GM04503 (cell line): Measurements from ENCODE around the gene RETSAT.
A peak's percentile ranks its signal among the peaks of the same experiment; 100 is the strongest.
"Not testable (repeated sequence)": the region's sequence is repeated elsewhere in the genome, so short reads cannot be mapped to it uniquely, and the experiment has no call there.

Experiments
- DNase-seq: peaks from one replicate; pipeline ENCODE4 v3.0.0-alpha.2; 2012; ENCODE audit warnings: low read depth

Gene RETSAT

DNA sequence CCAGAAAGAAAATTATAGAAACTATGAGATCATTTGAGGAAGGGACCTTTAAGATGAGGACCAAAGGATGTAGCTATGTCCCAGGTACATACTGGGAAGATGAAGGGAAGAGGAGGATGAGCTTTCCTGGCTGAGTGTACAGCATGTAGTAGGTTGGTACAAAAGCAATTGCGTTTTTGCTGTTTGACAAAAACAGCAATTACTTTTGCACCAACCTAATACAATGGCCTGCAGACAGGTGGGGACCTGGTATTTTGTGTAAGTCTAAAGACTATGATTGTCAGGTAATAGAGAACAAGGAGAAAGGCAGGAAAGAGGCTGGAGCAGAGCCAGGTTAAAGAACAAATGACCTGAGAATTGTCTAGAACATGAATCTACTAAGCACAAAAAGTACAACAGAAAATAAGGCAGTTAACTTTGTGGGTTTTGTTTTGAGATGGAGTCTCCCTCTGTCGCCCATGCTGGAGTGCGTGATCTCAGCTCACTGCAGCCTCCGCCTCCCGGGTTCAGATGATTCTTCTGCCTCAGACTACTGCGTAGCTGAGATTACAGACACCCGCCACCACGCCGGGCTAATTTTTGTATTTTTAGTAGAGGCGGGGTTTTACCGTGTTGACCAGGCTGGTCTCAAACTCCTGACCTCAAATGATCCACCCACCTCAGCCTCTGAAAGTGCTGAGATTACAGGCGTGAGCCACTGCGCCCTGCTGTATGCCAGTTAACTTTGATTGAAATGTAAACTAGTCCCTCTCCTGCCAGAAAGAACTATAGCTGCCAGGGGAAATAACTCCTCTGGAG is 23.3 kb downstream of the RETSAT start:
- DNase-seq, result no peak

- not testable (repeated sequence) for DNase-seq
These were observed 24.6 kb downstream of the RETSAT start for GRCh38 chr2:85329701-85330100.

- no peak for DNase-seq
These were observed 25.1 kb downstream of the RETSAT start for GRCh38 chr2:85329181-85329651.

DNA sequence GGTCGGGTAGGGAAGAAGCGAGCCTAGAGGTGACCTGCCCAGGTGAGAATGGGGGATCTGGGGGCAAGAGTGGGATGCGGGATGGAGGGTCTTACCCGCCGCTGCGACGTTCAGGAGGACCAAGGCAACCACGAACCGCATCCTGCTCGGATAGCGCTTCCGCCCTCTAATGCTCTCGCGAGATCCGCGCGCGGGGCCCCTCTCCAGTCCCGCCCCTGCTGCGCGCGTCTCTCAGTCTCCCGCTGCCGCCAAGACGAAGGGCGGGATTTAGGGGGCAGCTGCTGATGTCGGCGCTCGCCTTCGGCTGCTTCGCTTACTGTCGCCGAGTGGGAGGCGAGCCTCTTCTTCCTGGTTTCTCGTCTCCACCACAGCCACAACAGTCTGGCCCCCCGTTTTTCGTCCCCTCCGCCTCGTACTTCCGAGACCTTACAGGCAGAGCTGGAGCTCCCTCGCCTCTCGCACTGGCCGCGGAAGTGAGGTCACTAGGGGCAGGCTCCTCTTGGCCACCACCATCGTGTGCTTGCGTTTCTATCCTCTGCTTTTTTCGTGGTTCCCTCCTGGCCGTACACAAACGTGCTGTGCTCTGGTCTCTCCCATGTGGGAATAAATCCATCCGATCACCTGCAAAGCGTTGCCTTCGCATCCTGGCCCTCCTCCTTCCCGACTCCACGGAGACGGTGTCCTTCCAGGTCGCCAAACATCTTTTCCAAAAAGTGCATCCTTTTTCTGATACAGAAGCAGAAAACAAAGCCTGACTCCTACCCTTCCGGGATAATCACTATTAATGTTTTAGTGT is 26.3 kb downstream of the RETSAT start, which contains the start of gene TGOLN2:
Gene TGOLN2 (minus strand): TSS at position 168 of the 796 bp plus-strand sequence. CDS start 27 bp downstream, at position 141.
- DNase-seq, result peak; percentile 49

DNA sequence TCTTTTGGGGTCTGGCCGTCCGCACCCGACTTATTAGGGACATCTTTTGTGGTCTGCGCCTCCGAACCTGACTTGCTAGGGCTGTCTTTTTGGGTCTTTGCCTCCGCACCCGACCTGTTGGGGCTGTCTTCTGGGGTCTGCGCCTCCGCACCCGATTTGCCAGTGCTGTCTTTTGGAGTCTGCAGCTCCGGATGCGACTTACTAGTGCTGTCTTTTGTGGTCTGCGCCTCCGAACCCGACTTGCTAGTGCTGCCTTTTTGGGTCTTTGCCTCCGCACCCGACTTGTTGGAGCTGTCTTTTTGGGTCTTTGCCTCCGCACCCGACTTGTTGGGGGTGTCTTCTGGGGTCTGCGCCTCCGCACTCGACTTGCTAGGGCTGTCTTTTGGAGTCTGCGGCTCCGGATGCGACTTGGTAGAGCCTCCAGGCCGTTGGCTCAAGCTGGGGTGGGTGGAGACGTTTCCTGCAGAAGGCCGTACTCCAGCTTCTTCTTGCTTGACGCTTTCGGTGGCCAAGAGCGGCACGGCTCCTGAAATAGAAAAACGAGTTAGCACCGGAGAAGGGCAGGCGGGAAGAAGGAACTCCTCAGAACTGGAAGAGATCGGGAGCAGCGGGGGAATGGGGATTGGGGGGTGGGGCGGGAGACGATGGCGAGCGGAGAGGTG is 27.0 kb downstream of the RETSAT start:
- no peak for DNase-seq

DNA sequence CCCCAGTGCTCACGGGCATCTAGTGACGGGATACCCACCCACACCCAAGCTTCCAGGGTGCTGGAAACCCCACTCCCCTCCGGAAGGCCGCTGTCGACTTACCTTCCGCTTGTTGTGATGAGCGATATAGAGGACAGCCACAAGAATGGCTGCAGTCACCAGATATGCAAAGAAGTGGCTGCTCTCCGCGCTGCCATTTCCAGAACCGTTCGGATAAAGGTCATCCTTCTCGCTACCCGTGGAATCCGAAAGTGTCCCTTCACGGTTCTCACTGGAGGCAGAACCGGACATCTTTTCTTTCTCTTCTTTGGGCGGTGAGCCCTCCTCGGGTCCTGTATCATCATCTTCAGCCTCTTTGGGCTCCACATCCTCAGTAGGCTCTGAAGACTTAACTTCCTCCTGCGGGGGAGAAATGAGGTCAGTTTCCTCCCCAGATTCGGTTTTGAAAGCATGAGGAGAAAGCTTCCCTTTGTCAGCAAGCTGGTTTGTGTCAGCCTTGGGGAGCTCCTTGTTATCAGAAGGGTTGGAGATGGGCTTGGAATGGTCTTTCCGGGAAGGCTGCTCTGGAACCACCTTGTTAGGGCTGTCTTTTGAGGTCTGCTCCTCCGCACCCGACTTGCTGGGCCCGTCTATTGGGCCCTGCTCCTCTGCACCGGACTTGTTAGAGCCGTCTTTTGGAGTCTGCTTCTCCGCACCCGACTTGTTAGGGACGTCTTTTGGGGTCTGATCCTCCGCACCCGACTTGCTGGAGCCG is 27.7 kb downstream of the RETSAT start:
- DNase-seq, result no peak

DNA sequence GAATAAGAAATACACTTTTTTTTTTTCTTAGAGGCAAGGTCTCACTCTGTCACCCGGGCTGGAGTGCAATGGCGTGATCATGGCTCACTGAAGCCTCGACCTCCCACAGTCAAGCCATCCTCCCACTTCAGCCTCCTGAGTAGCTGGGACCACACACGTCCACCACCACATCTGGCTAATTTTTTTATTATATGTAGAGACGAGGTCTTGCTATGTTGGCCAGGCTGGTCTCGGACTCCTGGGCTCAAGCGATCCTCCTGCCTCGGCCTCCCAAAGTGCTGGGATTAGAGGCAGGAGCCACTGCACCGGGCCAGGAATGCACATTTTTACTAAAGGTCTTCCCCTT is 28.9 kb downstream of the RETSAT start:
- no peak for DNase-seq

GRCh38 chr2:85324639-85325465 is 29.5 kb downstream of the RETSAT start:
- no peak for DNase-seq

GRCh38 chr2:85323988-85324367 is 30.4 kb downstream of the RETSAT start:
- not testable (repeated sequence) for DNase-seq

GRCh38 chr2:85323351-85323987 is 30.9 kb downstream of the RETSAT start:
- no peak for DNase-seq

DNA sequence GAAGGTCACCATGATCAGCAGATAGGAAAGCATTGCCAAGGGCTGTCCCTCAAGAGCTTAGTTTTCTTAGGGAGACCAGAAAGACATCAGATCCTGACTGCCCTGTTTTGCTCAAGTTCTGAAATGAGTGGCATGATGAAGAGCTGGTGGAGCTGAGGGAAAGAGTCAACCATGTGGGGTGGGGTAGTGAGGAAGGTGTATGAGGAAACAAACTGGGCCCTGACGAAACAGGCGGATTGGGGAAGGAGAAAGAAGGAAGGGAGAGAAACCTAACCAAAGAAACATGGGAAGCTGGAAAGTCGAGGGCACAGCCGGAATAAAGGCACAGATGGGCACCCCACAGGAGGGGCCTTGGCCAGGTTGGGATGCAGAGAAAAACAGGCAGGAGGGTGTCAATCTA is 34.5 kb downstream of the RETSAT start:
- DNase-seq, result no peak

- peak; percentile 56 for DNase-seq
These were observed 35.9 kb downstream of the RETSAT start for GRCh38 chr2:85318222-85319074.

DNA sequence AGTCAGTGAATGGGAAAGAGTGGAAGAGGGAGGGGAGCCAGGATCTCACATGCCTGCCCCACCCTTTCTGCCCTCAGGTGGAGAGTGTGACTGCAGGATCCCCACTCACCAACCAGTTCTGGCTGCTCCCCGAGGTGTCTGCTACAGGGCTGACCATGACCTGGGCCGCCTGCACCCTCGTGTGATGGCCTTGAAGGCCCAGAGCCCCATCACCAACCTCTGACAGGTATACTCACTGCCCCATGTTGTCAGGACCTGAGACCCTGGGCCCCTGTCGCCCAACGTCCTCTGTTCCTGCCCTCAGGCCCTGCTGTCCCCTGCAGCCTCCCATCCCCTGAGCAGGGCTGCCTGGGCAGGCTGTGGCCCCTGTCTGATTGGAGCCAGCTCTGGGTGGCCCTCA is 38.4 kb downstream of the RETSAT start:
- DNase-seq, result not testable (repeated sequence)

DNA sequence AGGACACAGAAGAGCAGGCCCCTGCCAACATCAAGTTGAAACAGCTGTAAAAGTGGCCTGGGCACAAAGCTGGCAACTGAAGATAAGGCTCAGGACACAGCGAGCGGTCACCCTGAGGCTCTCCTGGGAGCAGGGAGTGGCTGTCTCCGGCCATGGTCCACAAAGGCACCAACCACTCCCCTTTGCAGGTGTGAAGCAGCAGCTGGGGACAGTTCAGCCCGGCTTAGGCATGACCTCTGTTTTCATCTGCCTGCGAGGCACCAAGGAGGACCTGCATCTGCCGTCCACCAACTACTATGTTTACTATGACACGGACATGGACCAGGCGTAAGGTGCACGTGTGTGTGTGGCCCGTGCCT is 39.5 kb downstream of the RETSAT start:
- DNase-seq, result no peak

DNA sequence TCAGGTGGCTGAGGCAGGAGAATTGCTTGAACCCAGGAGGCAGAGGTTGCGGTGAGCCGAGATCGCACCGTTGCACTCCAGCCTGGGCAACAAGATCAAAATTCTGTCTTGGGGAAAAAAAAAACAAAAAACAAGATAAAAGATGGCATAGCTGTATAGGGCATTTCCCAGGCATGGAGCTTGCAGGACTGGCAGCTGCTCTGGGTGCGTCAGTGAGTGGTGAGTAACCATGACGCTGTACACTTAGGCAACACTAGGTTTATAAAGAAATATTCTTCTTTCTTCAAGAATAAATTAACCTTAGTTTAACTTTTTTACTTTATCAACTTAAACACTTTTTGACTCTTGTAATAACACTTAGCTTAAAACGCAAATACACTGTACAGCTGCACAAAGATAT is 41.9 kb downstream of the RETSAT start:
- no peak for DNase-seq

GRCh38 chr2:85310330-85310729 is 44.0 kb downstream of the RETSAT start:
- no peak for DNase-seq

DNA sequence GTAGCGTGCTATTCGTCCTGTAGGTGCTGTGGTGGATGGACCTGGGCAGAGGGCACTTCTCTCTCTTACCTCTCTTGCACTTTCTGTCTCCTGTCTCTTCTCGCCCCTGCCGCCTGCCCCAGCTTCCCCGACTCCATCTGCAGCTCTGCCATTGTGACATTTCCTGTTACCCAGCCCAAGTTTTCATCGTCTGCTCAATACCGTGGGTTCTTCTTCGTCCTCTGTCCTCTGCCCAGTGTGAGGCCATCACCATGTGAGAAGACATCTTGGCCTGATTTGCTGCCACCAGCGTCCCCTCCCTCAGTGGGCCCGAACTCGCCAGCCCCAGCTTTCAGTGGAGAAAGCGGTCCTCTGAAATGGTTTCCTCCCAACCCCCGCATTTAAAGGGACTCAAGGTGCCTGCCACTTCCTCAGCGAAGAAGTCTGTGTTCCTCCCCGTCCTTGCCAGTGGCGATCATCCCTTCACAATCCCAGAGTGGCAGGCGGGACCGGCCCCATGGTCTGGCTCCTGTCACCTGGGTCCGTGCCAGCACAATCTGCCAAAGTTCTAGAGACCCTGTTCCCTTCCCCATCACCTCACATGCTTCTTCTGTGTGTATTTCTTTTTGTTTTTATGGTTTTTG is 44.5 kb downstream of the RETSAT start:
- DNase-seq, result no peak

DNA sequence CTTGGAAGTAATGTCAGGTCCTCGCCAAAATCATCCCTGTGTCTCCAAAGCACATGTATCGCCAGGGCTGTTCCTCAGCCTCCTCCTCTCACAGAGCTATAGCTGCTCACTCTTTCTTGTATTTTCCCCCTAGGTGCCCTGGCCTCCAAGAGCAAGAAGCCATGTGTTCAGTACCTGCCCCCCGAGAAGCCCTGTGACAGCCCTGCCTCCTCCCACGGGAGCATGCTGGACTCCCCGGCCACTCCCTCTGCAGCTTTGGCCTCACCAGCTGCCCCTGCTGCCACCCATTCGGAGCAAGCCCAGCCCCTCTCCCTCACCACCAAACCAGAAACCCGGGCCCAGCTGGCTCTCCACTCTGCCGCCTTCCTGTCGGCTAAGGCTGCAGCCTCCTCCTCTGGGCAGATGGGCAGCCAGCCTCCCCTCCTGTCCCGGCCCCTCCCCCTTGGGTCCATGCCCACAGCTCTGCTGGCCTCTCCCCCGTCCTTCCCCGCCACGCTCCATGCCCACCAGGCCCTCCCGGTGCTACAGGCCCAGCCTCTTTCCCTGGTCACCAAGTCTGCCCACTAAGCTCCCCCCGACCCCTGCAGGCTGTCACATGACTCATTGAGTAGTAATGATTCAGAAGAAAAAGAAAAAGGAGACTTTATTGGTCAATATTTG is 45.3 kb downstream of the RETSAT start:
- no peak for DNase-seq

DNA sequence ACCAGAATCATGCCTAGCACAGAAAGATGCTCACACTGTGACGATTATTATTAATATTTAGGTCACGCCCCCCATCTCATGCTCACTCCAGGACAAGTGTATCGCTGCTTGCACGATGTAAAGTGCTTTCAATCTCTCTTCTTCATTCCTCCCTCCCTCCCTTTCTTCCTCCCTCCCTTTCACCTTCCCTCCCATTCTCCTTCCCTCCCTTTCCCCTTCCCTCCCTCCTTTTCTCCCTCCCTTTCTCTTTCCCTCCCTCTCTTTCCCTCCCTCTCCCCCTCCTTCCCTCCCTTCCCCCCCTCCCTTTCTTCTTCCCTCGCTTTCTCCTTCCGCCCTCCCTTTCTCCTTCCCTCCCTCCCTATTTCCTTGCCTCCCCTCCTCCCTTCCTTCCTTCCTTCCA is 46.1 kb downstream of the RETSAT start:
- DNase-seq, result no peak
